ENCODE measurements around the gene TRAK1.

DNA sequence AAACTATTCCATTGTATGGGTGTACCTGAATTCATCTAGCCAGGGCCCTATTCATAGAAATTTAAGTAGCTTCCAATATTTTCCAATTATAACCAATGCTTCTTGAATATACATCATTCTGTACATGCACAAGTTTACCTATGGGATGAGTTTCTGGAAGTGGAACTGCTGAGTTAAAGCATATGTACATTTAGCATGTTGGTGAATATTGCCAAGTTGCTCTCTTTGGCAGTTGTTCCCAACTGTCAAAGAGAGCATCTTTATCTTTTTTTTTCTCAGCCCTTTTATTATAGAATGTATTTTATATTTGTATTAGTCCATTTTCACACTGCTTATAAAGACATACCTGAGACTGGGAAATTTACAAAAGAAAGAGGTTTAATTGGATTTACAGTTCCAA lies 183.1 kb downstream of the TRAK1 start:
- no peak for TF ChIP-seq CTCF (IDR thresholded peaks at IDR 0.05)
- no peak for TF ChIP-seq POLR2A (IDR thresholded peaks at IDR 0.05)
